DND-41 (cell line): ENCODE data around the gene STK11.

ENCODE experiments used
- CTCF ChIP-seq: IDR thresholded peaks from 2 replicates; pipeline ENCODE4 v1.5.1; 2012; ENCODE audit warnings: borderline replicate concordance, low read length, moderate library complexity, mild to moderate bottlenecking; ENCODE audit not compliant: poor library complexity, severe bottlenecking; ENCODE audit errors: extremely low read depth
- EZH2 ChIP-seq: IDR thresholded peaks from 3 replicates; pipeline ENCODE4 v1.6.1; 2012; ENCODE audit warnings: borderline replicate concordance, low read depth, mild to moderate bottlenecking, moderate library complexity, low read length, inconsistent platforms; ENCODE audit not compliant: severe bottlenecking

DNA sequence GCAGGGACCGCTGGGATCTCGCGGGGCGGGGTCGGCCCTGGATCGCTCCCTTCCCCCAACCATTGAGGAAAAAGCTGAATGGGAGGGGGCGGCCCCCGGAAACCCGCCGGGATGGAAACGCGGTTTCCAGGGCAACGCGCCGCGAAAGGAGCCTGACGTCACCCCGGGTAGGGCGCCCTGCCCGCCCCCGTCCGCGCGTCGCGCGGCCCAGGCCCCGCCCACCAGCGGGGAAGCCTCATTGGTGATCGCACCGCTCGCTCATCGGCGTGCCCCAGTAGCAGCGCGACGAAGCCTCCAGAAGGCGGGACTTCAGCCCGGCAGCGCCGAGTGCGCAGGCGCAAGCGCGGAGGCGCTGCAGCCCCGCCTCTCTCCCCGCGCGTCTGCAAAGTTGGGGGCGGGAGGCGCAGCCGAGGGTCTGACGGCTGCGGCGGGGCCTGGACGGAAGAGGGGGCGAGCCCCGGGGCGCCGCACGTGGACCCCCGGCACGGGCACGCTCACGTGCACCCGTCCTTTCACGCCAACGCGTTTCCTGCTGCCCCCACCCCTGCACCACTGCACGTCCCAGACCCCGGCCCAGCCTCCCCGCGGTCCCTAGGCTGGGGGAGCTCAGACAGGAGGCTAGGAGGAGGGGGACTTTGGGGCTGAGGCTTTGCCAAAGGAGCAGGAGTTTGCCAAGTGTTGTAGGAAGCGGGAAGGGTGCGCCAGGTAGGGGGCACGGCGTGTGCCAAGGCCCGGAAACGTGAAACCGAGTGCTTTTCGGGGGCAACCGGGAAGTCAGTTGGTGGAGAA, 55.4 kb downstream of the STK11 start:
- TF ChIP-seq EZH2 = no peak
- TF ChIP-seq CTCF = no peak
